ENCODE data around the gene QDPR.
"Not testable (repeated sequence)": the region's sequence is repeated elsewhere in the genome, so short reads cannot be mapped to it uniquely, and the experiment has no call there.

QDPR gene

DNA sequence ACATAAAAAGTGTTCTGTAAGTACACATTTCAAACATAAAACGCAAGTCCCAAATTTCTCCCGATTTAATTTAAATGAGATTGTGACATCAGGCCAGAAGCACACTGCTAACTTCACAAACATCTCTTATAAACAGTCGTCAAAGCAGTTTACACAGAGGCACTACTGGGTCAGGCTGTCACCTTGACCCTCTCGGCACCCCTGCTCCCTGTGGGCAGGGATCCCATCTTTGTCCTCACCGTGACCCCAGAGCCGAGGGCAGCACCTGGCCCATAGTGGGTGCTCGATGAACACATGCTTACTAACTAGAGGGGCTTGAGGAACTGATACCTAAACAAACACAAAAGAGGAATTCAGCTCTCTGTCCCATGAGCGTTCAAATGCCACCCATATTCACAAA is 22.2 kb downstream of the QDPR start:
- DNase-seq, result no peak

DNA sequence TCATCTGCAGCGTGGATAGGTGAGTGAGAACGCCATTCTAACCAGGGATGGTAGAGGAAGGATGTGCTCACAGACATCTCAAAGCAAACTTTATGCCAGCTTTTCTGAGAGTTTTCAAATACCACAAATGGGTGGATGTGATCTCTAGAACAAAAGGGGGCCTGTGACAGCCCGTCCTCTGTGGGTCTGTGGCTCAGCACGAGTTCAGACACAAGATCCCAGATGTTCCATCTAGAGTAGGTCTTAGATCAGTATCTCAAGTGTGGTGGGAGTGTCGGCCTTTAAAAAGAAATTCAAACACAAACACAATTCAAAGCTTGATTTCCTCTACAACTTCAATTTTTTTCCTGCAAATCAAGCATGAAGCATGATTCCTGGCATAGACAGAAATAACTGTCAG is 22.8 kb downstream of the QDPR start:
- DNase-seq, result no peak

DNA sequence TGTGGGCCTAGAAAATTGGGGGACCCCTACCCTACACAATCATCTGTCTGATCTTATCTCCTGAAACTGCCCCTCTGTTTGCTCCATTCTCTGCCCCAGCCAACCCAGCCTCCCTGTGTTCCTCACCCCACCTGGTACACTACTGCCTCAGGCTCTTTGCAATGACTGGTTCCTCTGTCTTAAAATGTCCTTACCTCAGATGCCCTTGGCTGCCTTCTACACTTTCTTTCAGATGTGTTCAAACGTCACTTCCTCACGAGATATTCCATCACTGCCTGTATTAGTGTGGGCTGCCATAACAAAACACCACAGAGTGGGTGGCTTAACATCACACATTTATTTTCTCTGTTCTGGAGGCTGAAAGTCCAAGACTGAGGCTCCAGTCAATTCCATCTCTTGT is 29.2 kb downstream of the QDPR start:
- no peak for DNase-seq

DNA sequence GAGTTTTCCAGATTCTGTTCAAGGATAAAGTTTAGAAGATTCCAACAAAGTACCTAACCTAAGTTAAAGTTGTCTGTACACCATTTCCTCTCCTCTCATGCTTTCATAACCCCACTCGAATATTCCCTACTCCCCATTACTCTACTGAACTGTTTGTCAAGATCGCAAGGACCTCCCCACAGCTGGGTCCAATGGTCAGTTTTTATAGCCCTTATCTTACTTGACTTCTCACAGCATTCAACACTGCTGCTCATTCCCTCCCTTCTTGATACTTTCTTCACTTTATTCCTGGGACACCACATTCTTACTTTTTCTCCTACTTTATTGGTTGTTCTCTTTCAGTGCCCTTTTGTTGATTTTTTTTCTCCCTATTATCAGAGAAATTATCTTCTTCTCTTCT is 30.9 kb downstream of the QDPR start:
- no peak for DNase-seq

GRCh38 chr4:17480210-17480927 is 31.5 kb downstream of the QDPR start:
- DNase-seq, result no peak

DNA sequence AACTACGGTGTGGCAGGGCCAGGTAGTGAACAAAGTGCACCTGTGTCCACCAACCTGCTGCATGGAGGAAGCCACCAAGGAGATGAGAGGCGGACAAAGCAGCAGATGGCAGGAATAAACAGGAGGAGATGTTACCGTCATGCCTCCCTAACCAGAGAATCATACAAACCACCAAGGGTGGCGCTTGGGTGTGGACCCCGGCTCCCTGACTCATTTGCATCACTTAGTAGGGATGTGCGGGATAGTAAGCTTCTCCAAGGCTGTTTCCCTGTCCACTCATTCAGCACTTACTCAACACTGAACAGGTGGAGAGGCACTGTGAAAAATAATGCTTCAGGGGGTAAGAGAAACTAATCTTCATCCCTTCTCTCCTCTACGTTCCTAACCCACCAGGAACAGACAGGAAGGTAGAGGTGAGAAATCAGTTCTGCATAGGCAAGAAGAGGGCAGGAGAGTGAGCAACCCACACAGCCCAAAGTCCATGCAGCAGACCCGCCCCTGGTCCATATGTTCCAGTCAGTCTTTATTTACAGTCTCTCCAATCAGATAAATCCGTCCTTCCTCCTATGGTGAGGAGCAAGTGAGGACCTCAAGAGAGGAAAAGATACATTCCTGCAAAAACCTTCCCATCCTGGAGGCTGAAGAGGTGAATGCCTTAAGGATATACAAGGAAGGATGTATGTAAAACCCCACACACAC is 34.0 kb downstream of the QDPR start:
- DNase-seq, result no peak

DNA sequence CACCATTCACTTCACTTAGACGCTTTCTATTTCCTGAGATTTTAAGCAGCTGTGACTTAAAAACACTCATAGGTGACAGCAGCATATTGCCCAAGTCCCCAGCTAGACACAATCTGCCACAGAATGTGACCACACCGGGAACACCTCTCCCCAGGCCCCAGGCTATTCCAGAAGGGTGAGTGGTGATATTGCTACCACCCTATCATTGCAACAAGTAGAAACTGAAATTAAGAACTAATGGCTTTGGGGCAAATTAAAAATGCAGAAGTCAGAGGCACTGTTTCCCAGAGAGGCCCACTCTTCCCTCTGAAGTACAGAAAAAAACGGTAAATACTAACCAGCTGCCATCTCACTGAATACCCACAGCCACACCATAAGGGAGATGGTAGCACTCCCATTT is 35.0 kb downstream of the QDPR start:
- no peak for DNase-seq

- DNase-seq, result no peak
These were observed 36.4 kb downstream of the QDPR start for GRCh38 chr4:17475481-17475880.

DNA sequence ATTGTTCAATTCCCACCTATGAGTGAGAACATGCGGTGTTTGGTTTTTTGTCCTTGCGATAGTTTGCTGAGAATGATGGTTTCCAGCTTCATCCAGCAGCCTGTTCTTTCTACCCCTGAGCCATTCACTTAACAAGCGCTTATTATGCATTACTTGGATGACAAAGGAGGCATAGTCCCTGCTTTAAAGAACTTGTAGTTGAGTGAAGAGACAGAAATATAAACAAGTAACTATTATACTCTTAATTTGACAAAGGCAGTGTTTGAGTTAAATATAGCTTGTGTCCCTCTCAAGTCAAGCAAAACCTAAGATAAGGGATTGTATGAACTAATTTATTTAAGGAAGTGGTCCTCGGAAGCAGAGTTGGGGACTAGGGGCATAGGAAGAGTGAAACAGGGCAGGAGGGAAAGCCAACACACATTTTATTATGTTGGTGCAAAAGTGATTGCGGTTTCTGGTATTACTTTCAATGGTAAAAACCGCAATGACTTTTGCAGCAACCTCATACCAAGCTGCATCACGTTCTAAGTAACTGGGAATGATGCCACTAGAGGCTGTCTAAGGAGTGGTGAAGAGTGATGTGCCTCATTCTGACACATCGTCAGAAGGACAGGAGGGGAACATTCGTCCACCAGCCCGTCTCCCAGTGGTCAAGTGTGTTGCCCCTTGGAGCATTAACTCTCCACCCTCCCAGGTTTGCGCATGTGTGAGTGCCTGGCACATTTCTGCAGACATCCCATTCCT is 41.8 kb downstream of the QDPR start:
- DNase-seq, result peak in 1 of 2 experiments; percentile 6

DNA sequence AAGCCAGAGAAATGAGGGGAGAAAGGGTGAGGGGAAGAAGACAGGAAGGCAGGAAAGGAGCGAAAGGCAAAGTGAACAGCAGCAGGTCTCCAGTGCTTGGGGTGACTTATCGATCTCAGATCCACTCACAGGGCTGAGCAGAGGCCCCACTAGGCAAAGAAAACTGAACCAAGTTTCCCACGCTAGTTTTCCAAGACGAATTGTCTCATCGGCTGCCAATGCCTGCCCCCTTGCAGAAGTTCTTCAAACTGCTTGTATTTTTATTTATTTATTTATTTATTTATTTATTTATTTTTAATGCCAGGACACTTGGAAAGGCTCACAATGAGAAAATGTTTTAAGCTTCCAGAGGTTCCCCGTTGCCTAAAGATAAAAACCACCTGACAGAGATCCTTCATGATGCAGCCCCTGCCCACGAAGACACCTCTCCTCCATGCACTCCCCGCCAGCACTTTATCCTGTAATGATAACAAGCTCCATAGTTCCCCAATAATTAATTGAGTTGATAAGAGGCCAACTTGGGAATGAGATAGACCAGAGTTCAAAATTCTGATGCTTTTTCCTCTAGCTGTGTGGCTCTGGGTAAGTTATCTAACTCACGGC is 43.2 kb downstream of the QDPR start:
- peak in 1 of 2 experiments; percentile 18 for DNase-seq

GRCh38 chr4:17463606-17464005 is 48.3 kb downstream of the QDPR start:
- DNase-seq, result no peak

- no peak for DNase-seq
These were observed 61.6 kb downstream of the QDPR start for GRCh38 chr4:17450269-17450804.

DNA sequence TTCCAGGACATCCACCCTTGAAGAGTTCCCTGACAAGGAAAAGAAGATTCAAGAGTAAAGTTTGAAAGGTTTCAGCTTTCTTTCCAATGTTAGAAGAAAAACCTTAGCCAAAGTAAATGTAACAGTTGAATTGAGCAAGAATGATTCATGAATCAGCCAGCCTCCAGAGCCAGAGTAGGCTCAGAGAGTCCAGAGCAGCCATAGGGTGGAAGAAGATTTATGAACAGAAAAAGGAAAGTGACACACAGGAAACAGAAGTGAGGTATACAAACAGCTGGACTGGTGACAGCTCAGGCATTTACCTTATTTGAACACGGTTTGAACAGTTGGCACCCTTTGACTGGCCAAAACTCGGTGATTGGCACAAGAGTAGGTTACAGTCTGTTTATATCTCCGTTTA is 63.2 kb downstream of the QDPR start:
- no peak for DNase-seq

DNA sequence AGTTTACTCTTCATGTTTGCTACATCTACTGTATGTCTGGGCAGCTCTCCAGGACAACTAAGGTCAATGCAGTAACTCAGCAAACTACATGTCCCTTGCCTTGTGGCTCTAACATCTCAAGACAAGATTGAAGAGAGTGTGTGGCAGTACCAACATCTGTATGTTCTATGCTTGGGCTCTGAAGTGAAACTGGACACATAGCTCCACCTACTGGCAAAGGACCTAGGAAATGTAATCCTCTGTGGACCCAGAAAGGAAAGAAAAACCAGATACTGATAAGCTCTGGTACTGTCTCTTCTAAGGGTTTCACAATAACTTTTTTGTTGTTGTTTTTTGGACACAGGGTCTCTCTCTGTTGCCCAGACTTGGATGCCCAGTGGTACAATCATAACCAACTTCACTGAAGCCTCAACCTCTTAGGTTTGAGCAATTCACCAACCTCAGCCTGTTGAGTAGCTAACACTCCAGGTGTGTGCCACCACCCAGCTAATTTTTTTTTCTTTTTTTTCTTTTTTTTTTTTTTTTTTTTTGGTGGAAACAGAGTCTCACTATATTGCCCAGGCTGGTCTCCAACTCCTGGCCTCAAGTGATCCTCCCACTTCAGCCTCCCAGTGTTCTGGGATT is 64.1 kb downstream of the QDPR start:
- peak in 1 of 2 experiments; percentile 58 for DNase-seq

DNA sequence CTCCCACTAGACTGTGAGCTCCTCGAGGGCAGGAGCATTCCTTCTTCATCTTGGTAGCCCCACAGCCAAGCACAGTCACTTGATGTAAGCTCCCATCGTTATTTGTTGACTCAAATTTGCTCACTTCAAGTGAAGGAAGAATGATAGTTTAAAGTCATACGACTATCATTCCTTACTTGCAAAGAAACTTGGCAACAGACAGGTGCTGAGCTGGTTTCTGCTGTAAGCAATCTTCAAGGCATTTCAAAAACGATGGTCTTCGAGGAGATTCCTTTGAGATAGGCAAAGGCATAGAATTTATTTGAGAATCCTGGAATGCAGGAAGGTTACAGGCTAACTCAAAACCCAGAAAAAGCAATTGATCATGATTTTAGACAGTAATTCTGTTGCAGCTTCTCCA is 64.8 kb downstream of the QDPR start:
- DNase-seq, result no peak

- not testable (repeated sequence) for DNase-seq
These were observed 69.4 kb downstream of the QDPR start for GRCh38 chr4:17442477-17442876.

- DNase-seq, result no peak
These were observed 74.5 kb downstream of the QDPR start for GRCh38 chr4:17437396-17437795.

DNA sequence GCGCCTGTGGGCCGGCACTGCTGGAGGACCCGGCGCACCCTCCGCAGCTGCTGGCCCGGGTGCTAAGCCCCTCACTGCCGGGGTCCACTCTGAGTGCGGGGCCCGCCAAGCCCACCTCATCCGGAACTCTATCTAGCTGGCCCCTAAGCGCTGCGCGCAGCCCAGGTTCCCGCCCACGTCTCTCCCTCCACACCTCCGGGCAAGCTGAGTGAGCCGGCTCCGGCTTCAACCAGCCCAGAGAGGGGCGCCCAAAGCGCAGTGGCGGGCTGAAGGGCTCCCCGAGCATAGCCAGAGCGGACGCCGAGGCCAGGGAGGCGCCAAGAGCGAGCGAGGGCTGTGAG is 75.2 kb downstream of the QDPR start:
- no peak for DNase-seq
